HepG2 (cell line): Measurements from ENCODE around the gene IPO5. TPM values are rescaled to one million over a fixed set of nuclear protein-coding genes. Genes with fewer than 3 reads are reported as not detected.

Source experiments
- ATAC-seq: fragments of 200-7000 bp; cut with Tn5 transposase; 3 replicates; pipeline ENCODE4 v1.9.1; 2020; ENCODE audit warnings: mild to moderate bottlenecking, moderate library complexity
- BruUV-seq: library from RNA; stranded (reverse); fragments of 400-500 nt; replicated peaks from 2 replicates; lab custom pipeline; 2021; lab: Mats Ljungman, UMichigan
- CTCF ChIA-PET: fragments of 300-600 bp; formaldehyde crosslinking; extraction: SDS; loops from one replicate; lab custom pipeline; 2021; ENCODE audit warnings: low total read pairs, inconsistent platforms, low intra/inter-chr PET ratio; lab: Yijun Ruan, JAX
- POLR2A ChIA-PET: fragments of 350-600 bp; sonication (Branson Sonifier 250); formaldehyde crosslinking; loops from one replicate; lab custom pipeline; 2020; ENCODE audit warnings: antibody characterized with exemption, inconsistent platforms; lab: Yijun Ruan, JAX
- DNase-seq: peaks from one replicate; pipeline ENCODE4 v3.0.0-alpha.2; 2015; ENCODE audit warnings: low spot score
- FAIRE-seq: peaks from 3 replicates; lab custom pipeline; 2011; peaks lifted over from hg19 to GRCh38; lab: Jason Lieb, UNC
- H2AFZ ChIP-seq: one replicate; pipeline ENCODE4 v1.6.1; 2011; ENCODE audit warnings: low read length, inconsistent platforms
- H3K27ac ChIP-seq: fragments of 300-600 bp; 3 replicates; pipeline ENCODE4 v1.8.0; 2011; ENCODE audit warnings: mixed run types, mild to moderate bottlenecking, mixed read lengths, low read length, inconsistent platforms; ENCODE audit not compliant: insufficient read depth; ENCODE audit errors: extremely low read length
- H3K27me3 ChIP-seq, 2 experiments: fragments of 200-600 bp in 1 of 2; 2 replicates in 1 of 2; 3 replicates in 1 of 2; pipeline versions ENCODE4 v1.6.0 to v1.8.0; 2011; ENCODE audit warnings: low read length in 2 of 2, mild to moderate bottlenecking in 2 of 2, moderate library complexity in 2 of 2, inconsistent platforms in 1 of 2; ENCODE audit not compliant: insufficient read depth in 2 of 2, control insufficient read depth in 1 of 2
- H3K36me3 ChIP-seq, 2 experiments: fragments of 200-600 bp in 1 of 2; replicated peaks in 1 of 2; 2 replicates in 1 of 2; 3 replicates in 1 of 2; pipeline versions ENCODE4 v1.5.1 to v1.8.0; 2011; ENCODE audit warnings: low read length in 2 of 2, inconsistent platforms in 1 of 2; ENCODE audit not compliant: insufficient read depth in 2 of 2, control insufficient read depth in 1 of 2
- H3K4me1 ChIP-seq: 2 replicates; pipeline ENCODE4 v1.5.1; 2012; ENCODE audit warnings: low read length, inconsistent platforms; ENCODE audit not compliant: insufficient read depth
- H3K4me2 ChIP-seq: 2 replicates; pipeline ENCODE4 v1.6.0; 2011; ENCODE audit warnings: low read depth, low read length, inconsistent platforms
- H3K4me3 ChIP-seq, 3 experiments: fragments of 200-600 bp in 1 of 3; sonication (generic), shearing (Covaris generic) in 1 of 3; replicated peaks in 1 of 3; 2 replicates each; pipeline ENCODE4 v1.5.1; 2011 to 2016; ENCODE audit warnings: low read length in 3 of 3, inconsistent platforms in 2 of 3, low read depth in 2 of 3, mild to moderate bottlenecking in 2 of 3, control low read depth in 1 of 3, mixed read lengths in 1 of 3; ENCODE audit not compliant: insufficient read depth in 1 of 3
- H3K79me2 ChIP-seq: one replicate; pipeline ENCODE4 v1.6.1; 2011; ENCODE audit warnings: low read length, inconsistent platforms; ENCODE audit not compliant: insufficient read depth
- H3K9ac ChIP-seq: 2 replicates; pipeline ENCODE4 v1.6.0; 2011; ENCODE audit warnings: mild to moderate bottlenecking, low read depth, low read length, inconsistent platforms; ENCODE audit not compliant: insufficient read depth
- H3K9me3 ChIP-seq: 2 replicates; pipeline ENCODE4 v1.5.1; 2012; ENCODE audit warnings: mild to moderate bottlenecking, low read length
- H4K20me1 ChIP-seq: 2 replicates; pipeline ENCODE4 v1.6.0; 2011; ENCODE audit warnings: inconsistent platforms, mild to moderate bottlenecking, low read length, moderate library complexity; ENCODE audit not compliant: insufficient read depth
- DZIP1 ChIP-seq: sonication (generic); formaldehyde crosslinking; IDR thresholded peaks from 2 replicates; pipeline ENCODE4 v1.5.0; 2020; ENCODE audit warnings: mild to moderate bottlenecking, missing genetic modification reagents
- ETS1 ChIP-seq: sonication (generic); formaldehyde crosslinking; IDR thresholded peaks from 2 replicates; pipeline ENCODE4 v1.4.0; 2020; ENCODE audit warnings: missing genetic modification reagents
- FOXO1 ChIP-seq: sonication (generic); formaldehyde crosslinking; IDR thresholded peaks from 2 replicates; pipeline ENCODE4 v1.4.0; 2020; ENCODE audit warnings: missing genetic modification reagents
- GMEB1 ChIP-seq: sonication (generic); formaldehyde crosslinking; IDR thresholded peaks from 2 replicates; pipeline ENCODE4 v1.5.1; 2020; ENCODE audit warnings: missing genetic modification reagents, mild to moderate bottlenecking, borderline replicate concordance
- HMG20A ChIP-seq: IDR thresholded peaks from 2 replicates; pipeline ENCODE4 v1.6.1; 2016; ENCODE audit warnings: borderline replicate concordance
- MYNN ChIP-seq: sonication (generic); formaldehyde crosslinking; IDR thresholded peaks from 2 replicates; pipeline ENCODE4 v1.4.0; 2020; ENCODE audit warnings: mild to moderate bottlenecking, low read depth, missing genetic modification reagents
- PRMT3 ChIP-seq: sonication (generic); formaldehyde crosslinking; IDR thresholded peaks from 2 replicates; pipeline ENCODE4 v1.8.1; 2022; ENCODE audit warnings: low read depth, mild to moderate bottlenecking, moderate library complexity, missing genetic modification reagents, borderline replicate concordance
- SUZ12 ChIP-seq: fragments of 150-350 bp; IDR thresholded peaks from 2 replicates; pipeline ENCODE4 v1.6.1; 2014; ENCODE audit warnings: low read depth, low read length
- U2AF2 ChIP-seq: fragments of 200-400 bp; formaldehyde crosslinking; IDR thresholded peaks from 2 replicates; pipeline ENCODE4 v1.6.1; 2017; ENCODE audit warnings: low read depth, mild to moderate bottlenecking, low read length
- ZBTB37 ChIP-seq: sonication (generic); formaldehyde crosslinking; IDR thresholded peaks from 2 replicates; pipeline ENCODE4 v1.4.0; 2020; ENCODE audit warnings: mild to moderate bottlenecking, missing genetic modification reagents
- ZNF343 ChIP-seq: sonication (generic); formaldehyde crosslinking; IDR thresholded peaks from 2 replicates; pipeline ENCODE4 v1.4.0; 2020; ENCODE audit warnings: mild to moderate bottlenecking, missing genetic modification reagents
- ZNF816 ChIP-seq: sonication (generic); formaldehyde crosslinking; IDR thresholded peaks from 2 replicates; pipeline ENCODE4 v1.8.0; 2022; ENCODE audit warnings: missing genetic modification reagents, mild to moderate bottlenecking, borderline replicate concordance
- ZSCAN22 ChIP-seq: sonication (generic); formaldehyde crosslinking; IDR thresholded peaks from 2 replicates; pipeline ENCODE4 v1.4.0; 2020; ENCODE audit warnings: mild to moderate bottlenecking, missing genetic modification reagents
- WGBS: methylation state at CpG from one replicate; pipeline ENCODE4 v1.1.6; 2017; ENCODE audit warnings: low lambda C conversion rate; 5-methylcytosine and 5-hydroxymethylcytosine counted together
- in situ Hi-C: cut with HindIII; loops from 2 replicates; pipeline ENCODE4 v1.10.0; 2017; ENCODE audit warnings: low pct_unique_long_range_greater_than_20kb; ENCODE audit not compliant: extremely low pct_ligation_motif_present
- intact Hi-C: fragments of 100-400 bp; cut with micrococcal nuclease; formaldehyde crosslinking; loops from one replicate; pipeline ENCODE4 v1.10.0; 2022; ENCODE audit not compliant: unreplicated experiment
- polyA plus RNA-seq, 8 experiments: library from polyadenylated mRNA; depleted of rRNA in 3 of 8; stranded (reverse) in 7 of 8; unstranded in 1 of 8; fragments of >200 nt; fragmentation: Illumina TruSeq in 4 of 8; extraction: Trizol in 4 of 8; gene quantifications; 2 replicates each; pipeline versions ENCODE4 v1.2.1 to v1.2.3, GENCODE V29; 2011 to 2016; ENCODE audit warnings: low read depth in 4 of 8, missing spikeins in 1 of 8, mixed read lengths in 1 of 8; ENCODE audit not compliant: insufficient read depth in 1 of 8
- total RNA-seq, 5 experiments: library from RNA; depleted of rRNA; stranded (reverse); fragments of >200 nt; fragmentation: Illumina TruSeq; extraction: Trizol; gene quantifications; 2 replicates each; pipeline ENCODE4 v1.2.3, GENCODE V29; 2016; ENCODE audit warnings: low read depth in 1 of 5
- TF ChIP-seq, protein P1 (sequence below): sonication (generic); formaldehyde crosslinking; IDR thresholded peaks from 2 replicates; pipeline ENCODE4 v1.5.1; 2020; ENCODE audit warnings: mild to moderate bottlenecking, missing genetic modification reagents, moderate library complexity
- TF ChIP-seq, protein P2 (sequence below): IDR thresholded peaks from 2 replicates; pipeline ENCODE4 v1.6.1; 2012; ENCODE audit warnings: inconsistent platforms

Gene IPO5
- total and polyA plus RNA-seq, 2 of the 13 experiments (the other 11 are each of a cell fraction or from before 2014, with no cell fraction given): 155 to 242 TPM

GRCh38 chr13:97962887-97963286, 9.4 kb downstream of the IPO5 start:
- no peaks in the 10 kb centered on the region for H3K79me2 ChIP-seq
- FAIRE-seq: no peak
- no peaks in the 10 kb centered on the region for H3K36me3 ChIP-seq
- H4K20me1 ChIP-seq: no peaks in the 10 kb centered on the region
- in situ Hi-C loops (no loop called here), intact Hi-C loops (no loop called here)
- ChIA-PET POLR2A (no interaction called here), CTCF (no interaction called here)
- no peak overlapping the region for H2AFZ ChIP-seq
- peaks cover 0 to 5% of the 10 kb centered on the region in 2 experiments; a peak in 1 of 5 replicates for H3K27me3 ChIP-seq
- WGBS: 78% methylated on average over 2 of the region's 2 CpGs
- ATAC-seq: no peak
- H3K27ac ChIP-seq: no peak overlapping the region
- H3K4me1 ChIP-seq: no peaks in the 10 kb centered on the region
- no peak overlapping the region for H3K9ac ChIP-seq
- H3K4me2 ChIP-seq: no peak overlapping the region
- no peaks in the 10 kb centered on the region for H3K9me3 ChIP-seq
- no peak overlapping the region for H3K4me3 ChIP-seq
- BruUV-seq: no TSS peak
- no peak for DNase-seq
- TF ChIP-seq, protein P1, sequence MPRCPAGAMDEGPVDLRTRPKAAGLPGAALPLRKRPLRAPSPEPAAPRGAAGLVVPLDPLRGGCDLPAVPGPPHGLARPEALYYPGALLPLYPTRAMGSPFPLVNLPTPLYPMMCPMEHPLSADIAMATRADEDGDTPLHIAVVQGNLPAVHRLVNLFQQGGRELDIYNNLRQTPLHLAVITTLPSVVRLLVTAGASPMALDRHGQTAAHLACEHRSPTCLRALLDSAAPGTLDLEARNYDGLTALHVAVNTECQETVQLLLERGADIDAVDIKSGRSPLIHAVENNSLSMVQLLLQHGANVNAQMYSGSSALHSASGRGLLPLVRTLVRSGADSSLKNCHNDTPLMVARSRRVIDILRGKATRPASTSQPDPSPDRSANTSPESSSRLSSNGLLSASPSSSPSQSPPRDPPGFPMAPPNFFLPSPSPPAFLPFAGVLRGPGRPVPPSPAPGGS: no peak
- no peak for TF ChIP-seq ETS1
- TF ChIP-seq DZIP1: no peak
- TF ChIP-seq MYNN (CRISPR knock-in tag): no peak
- no peak for TF ChIP-seq ZSCAN22
- TF ChIP-seq FOXO1 (CRISPR knock-in tag): no peak
- TF ChIP-seq GMEB1 (CRISPR knock-in tag): no peak
- no peak for TF ChIP-seq U2AF2
- no peak for TF ChIP-seq HMG20A
- TF ChIP-seq ZNF816: no peak
- no peak for TF ChIP-seq ZNF343
- TF ChIP-seq ZBTB37: no peak
- TF ChIP-seq PRMT3 (CRISPR knock-in tag): no peak
- TF ChIP-seq, protein P2, sequence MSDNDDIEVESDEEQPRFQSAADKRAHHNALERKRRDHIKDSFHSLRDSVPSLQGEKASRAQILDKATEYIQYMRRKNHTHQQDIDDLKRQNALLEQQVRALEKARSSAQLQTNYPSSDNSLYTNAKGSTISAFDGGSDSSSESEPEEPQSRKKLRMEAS: no peak
- TF ChIP-seq SUZ12: no peak
